ENCODE results near the gene BHMT2. TPM values are rescaled to one million over a fixed set of nuclear protein-coding genes. Genes with fewer than 3 reads are reported as not detected.

Gene BHMT2
- total and polyA plus RNA-seq, 2 of the 13 experiments (the other 11 are each of a cell fraction or from before 2014, with no cell fraction given), result 13.8 to 18.8 TPM

DNA sequence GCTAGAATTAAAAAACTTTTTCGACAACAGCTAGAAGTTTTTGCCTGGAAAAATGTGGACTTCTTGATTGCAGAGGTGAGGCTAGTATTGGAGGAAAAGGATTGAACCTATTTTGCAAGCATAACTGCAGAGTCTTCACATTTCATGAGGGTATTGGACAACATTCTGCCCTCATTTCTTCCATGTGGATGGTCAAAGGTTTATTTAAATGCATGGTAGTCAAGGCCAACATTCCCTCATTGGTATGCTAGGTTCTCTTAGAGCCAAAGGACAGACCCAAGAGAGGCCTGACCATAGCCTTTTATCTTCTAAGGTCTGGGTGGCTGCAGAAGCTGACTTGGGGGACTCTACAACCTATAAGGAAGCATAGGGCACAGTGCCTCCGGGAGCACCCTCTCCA is 11.2 kb downstream of the BHMT2 start:
- H3K36me3 ChIP-seq (replicated peaks in 1 of 2; ENCODE audit: control insufficient read depth in 1 of 2, insufficient read depth in 2 of 2, low read length in 2 of 2), result peaks cover 0 to 13% of the 10 kb centered on the region in 2 experiments; a peak in 1 of 5 replicates
- H3K79me2 ChIP-seq (ENCODE audit: insufficient read depth, low read length), result no peaks in the 10 kb centered on the region
- H3K9me3 ChIP-seq (ENCODE audit: low read length), result no peaks in the 10 kb centered on the region
- no peak for FAIRE-seq
- H3K27ac ChIP-seq (ENCODE audit: extremely low read length, insufficient read depth, low read length), result no peak overlapping the region
- POLR2A ChIA-PET, result no interaction called here
- no peak overlapping the region for H3K9ac ChIP-seq (ENCODE audit: insufficient read depth, low read depth, low read length)
- intact Hi-C loops (cut with micrococcal nuclease; ENCODE audit: unreplicated experiment) (no loop called here), in situ Hi-C loops (cut with HindIII; ENCODE audit: extremely low pct_ligation_motif_present, low pct_unique_long_range_greater_than_20kb) (no loop called here)
- H3K27me3 ChIP-seq (ENCODE audit: control insufficient read depth in 1 of 2, insufficient read depth in 2 of 2, low read length in 2 of 2), result no peaks in the 10 kb centered on the region
- H3K4me1 ChIP-seq (ENCODE audit: insufficient read depth, low read length), result peaks cover 12% of the 10 kb centered on the region
- no TSS peak for BruUV-seq (replicated peaks)
- CTCF ChIA-PET (ENCODE audit: low intra/inter-chr PET ratio, low total read pairs), result no interaction called here
- 83% methylated on average over 1 of the region's 2 CpGs for WGBS (ENCODE audit: low lambda C conversion rate)
- TF ChIP-seq ZNF543 (CRISPR knock-in tag; IDR thresholded peaks at IDR 0.05) (no peak), ZSCAN25 (CRISPR knock-in tag; IDR thresholded peaks at IDR 0.05) (0 out of 2 replicates have a peak, but pooled peaks have one; percentile 19)
- no peaks in the 10 kb centered on the region for H4K20me1 ChIP-seq (ENCODE audit: insufficient read depth, low read length)
- H3K4me3 ChIP-seq (replicated peaks in 1 of 3; ENCODE audit: insufficient read depth in 1 of 3, low read depth in 2 of 3, low read length in 3 of 3), result no peak overlapping the region
- DNase-seq (ENCODE audit: low spot score), result peak; percentile 13
- H2AFZ ChIP-seq (ENCODE audit: low read length), result no peak overlapping the region
- ATAC-seq, result peak; percentile 31
- no peak overlapping the region for H3K4me2 ChIP-seq (ENCODE audit: low read depth, low read length)

DNA sequence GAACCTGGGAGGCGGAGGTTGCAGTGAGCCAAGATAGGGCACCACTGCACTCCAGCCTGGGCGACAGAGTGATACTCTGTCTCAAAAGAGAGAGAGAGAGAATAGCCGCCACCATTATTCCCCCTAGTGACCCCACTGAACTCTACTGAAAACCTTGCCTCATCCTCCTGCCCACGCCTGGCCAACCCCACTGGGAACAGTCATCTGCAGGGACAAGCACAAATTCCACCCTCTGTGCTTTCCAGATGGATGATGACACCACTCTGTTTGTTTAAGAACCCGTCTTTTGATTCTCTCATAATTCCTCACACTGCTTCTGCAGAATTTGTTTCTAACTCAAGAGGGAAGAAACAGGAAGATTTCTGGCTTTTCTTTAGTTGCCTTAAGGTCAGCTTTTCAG is 12.2 kb downstream of the BHMT2 start:
- ATAC-seq, result no peak
- H3K9me3 ChIP-seq (ENCODE audit: low read length), result no peaks in the 10 kb centered on the region
- TF ChIP-seq, protein P1, sequence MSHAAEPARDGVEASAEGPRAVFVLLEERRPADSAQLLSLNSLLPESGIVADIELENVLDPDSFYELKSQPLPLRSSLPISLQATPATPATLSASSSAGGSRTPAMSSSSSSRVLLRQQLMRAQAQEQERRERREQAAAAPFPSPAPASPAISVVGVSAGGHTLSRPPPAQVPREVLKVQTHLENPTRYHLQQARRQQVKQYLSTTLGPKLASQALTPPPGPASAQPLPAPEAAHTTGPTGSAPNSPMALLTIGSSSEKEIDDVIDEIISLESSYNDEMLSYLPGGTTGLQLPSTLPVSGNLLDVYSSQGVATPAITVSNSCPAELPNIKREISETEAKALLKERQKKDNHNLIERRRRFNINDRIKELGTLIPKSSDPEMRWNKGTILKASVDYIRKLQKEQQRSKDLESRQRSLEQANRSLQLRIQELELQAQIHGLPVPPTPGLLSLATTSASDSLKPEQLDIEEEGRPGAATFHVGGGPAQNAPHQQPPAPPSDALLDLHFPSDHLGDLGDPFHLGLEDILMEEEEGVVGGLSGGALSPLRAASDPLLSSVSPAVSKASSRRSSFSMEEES (CRISPR knock-in tag; IDR thresholded peaks at IDR 0.05), result no peak
- TF ChIP-seq TBX3 (IDR thresholded peaks at IDR 0.05; ENCODE audit: borderline replicate concordance) (no peak), RORA (CRISPR knock-in tag; IDR thresholded peaks at IDR 0.05) (no peak), ZNF180 (CRISPR knock-in tag; IDR thresholded peaks at IDR 0.05; ENCODE audit: borderline replicate concordance, low read depth) (no peak), RFX5 (IDR thresholded peaks at IDR 0.05; ENCODE audit: low read depth, low read length) (no peak), TBX2 (CRISPR knock-in tag; IDR thresholded peaks at IDR 0.05; ENCODE audit: borderline replicate concordance) (no peak), ZNF83 (CRISPR knock-in tag; IDR thresholded peaks at IDR 0.05; ENCODE audit: borderline replicate concordance) (no peak), NFIB (CRISPR knock-in tag; IDR thresholded peaks at IDR 0.05; ENCODE audit: borderline replicate concordance) (no peak), TBL1XR1 (IDR thresholded peaks at IDR 0.05; ENCODE audit: borderline replicate concordance, low read length, partially characterized antibody) (no peak), ZNF33A (CRISPR knock-in tag; IDR thresholded peaks at IDR 0.05; ENCODE audit: borderline replicate concordance) (no peak)
- TF ChIP-seq, protein P2, sequence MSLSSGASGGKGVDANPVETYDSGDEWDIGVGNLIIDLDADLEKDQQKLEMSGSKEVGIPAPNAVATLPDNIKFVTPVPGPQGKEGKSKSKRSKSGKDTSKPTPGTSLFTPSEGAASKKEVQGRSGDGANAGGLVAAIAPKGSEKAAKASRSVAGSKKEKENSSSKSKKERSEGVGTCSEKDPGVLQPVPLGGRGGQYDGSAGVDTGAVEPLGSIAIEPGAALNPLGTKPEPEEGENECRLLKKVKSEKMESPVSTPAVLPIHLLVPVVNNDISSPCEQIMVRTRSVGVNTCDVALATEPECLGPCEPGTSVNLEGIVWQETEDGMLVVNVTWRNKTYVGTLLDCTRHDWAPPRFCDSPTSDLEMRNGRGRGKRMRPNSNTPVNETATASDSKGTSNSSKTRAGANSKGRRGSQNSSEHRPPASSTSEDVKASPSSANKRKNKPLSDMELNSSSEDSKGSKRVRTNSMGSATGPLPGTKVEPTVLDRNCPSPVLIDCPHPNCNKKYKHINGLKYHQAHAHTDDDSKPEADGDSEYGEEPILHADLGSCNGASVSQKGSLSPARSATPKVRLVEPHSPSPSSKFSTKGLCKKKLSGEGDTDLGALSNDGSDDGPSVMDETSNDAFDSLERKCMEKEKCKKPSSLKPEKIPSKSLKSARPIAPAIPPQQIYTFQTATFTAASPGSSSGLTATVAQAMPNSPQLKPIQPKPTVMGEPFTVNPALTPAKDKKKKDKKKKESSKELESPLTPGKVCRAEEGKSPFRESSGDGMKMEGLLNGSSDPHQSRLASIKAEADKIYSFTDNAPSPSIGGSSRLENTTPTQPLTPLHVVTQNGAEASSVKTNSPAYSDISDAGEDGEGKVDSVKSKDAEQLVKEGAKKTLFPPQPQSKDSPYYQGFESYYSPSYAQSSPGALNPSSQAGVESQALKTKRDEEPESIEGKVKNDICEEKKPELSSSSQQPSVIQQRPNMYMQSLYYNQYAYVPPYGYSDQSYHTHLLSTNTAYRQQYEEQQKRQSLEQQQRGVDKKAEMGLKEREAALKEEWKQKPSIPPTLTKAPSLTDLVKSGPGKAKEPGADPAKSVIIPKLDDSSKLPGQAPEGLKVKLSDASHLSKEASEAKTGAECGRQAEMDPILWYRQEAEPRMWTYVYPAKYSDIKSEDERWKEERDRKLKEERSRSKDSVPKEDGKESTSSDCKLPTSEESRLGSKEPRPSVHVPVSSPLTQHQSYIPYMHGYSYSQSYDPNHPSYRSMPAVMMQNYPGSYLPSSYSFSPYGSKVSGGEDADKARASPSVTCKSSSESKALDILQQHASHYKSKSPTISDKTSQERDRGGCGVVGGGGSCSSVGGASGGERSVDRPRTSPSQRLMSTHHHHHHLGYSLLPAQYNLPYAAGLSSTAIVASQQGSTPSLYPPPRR (CRISPR knock-in tag; IDR thresholded peaks at IDR 0.05; ENCODE audit: borderline replicate concordance), result no peak

More for the DNA sequence above, 12.2 kb downstream of the BHMT2 start:
- no peaks in the 10 kb centered on the region for H3K79me2 ChIP-seq (ENCODE audit: insufficient read depth, low read length)
- no peak overlapping the region for H3K4me2 ChIP-seq (ENCODE audit: low read depth, low read length)
- intact Hi-C loops (cut with micrococcal nuclease; ENCODE audit: unreplicated experiment), result no loop called here
- H3K27ac ChIP-seq (ENCODE audit: extremely low read length, insufficient read depth, low read length), result no peak overlapping the region
- H3K36me3 ChIP-seq (replicated peaks in 1 of 2; ENCODE audit: control insufficient read depth in 1 of 2, insufficient read depth in 2 of 2, low read length in 2 of 2), result peaks cover 0 to 13% of the 10 kb centered on the region in 2 experiments; a peak in 1 of 5 replicates
- H3K9ac ChIP-seq (ENCODE audit: insufficient read depth, low read depth, low read length), result no peak overlapping the region
- no peaks in the 10 kb centered on the region for H3K27me3 ChIP-seq (ENCODE audit: control insufficient read depth in 1 of 2, insufficient read depth in 2 of 2, low read length in 2 of 2)
- FAIRE-seq, result no peak
- ChIA-PET POLR2A (no interaction called here), CTCF (ENCODE audit: low intra/inter-chr PET ratio, low total read pairs) (no interaction called here)
- no TSS peak for BruUV-seq (replicated peaks)
- peaks cover 12% of the 10 kb centered on the region for H3K4me1 ChIP-seq (ENCODE audit: insufficient read depth, low read length)
- WGBS (ENCODE audit: low lambda C conversion rate), result 100% methylated on average over 3 of the region's 5 CpGs
- no peak overlapping the region for H2AFZ ChIP-seq (ENCODE audit: low read length)
- no peak for DNase-seq (ENCODE audit: low spot score)
- H4K20me1 ChIP-seq (ENCODE audit: insufficient read depth, low read length), result no peaks in the 10 kb centered on the region
- in situ Hi-C loops (cut with HindIII; ENCODE audit: extremely low pct_ligation_motif_present, low pct_unique_long_range_greater_than_20kb), result no loop called here
- H3K4me3 ChIP-seq (replicated peaks in 1 of 3; ENCODE audit: insufficient read depth in 1 of 3, low read depth in 2 of 3, low read length in 3 of 3), result no peak overlapping the region
